SK-N-SH (cell line): ENCODE results near the gene SLC13A1. TPM values are rescaled to one million over a fixed set of nuclear protein-coding genes. Genes with fewer than 3 reads are reported as not detected.

Source experiments
- CTCF ChIA-PET: fragments of 300-600, 350-600 bp; formaldehyde crosslinking; extraction: SDS; loops from one replicate; lab custom pipeline; 2021; lab: Yijun Ruan, JAX
- POLR2A ChIA-PET: fragments of 350-600 bp; sonication (Branson Sonifier 250); formaldehyde crosslinking; extraction: SDS; loops from one replicate; lab custom pipeline; 2020; ENCODE audit warnings: antibody characterized with exemption, inconsistent platforms; lab: Yijun Ruan, JAX
- DNase-seq: peaks from one replicate; pipeline ENCODE4 v3.0.0; 2012
- H2AFZ ChIP-seq: fragments of 200-600 bp; sonication (generic); 2 replicates; pipeline ENCODE4 v1.8.1; 2016; ENCODE audit warnings: antibody characterized with exemption, mild to moderate bottlenecking, low read depth
- H3F3A ChIP-seq: fragments of 200-600 bp; sonication (generic); replicated peaks from 2 replicates; pipeline ENCODE3; 2016; ENCODE audit warnings: antibody characterized with exemption, mild to moderate bottlenecking; ENCODE audit not compliant: insufficient read depth
- H3K27ac ChIP-seq, 2 experiments: fragments of 200-500 bp in 1 of 2; fragments of 200-600 bp in 1 of 2; sonication (Bioruptor generic) in 1 of 2; sonication (generic), shearing (Covaris generic) in 1 of 2; 2 replicates each; pipeline versions ENCODE4 v1.5.1 to v1.6.1; 2014 to 2016; ENCODE audit warnings: low read depth in 2 of 2, inconsistent platforms in 1 of 2, low read length in 1 of 2, mild to moderate bottlenecking in 1 of 2, mixed read lengths in 1 of 2
- H3K27me3 ChIP-seq: fragments of 200-600 bp; sonication (generic), shearing (Covaris generic); 2 replicates; pipeline ENCODE4 v1.6.1; 2016; ENCODE audit warnings: mixed run types; ENCODE audit not compliant: insufficient read depth
- H3K36me3 ChIP-seq, 2 experiments: fragments of 200-500 bp in 1 of 2; fragments of 200-600 bp in 1 of 2; sonication (Bioruptor generic) in 1 of 2; sonication (generic) in 1 of 2; replicated peaks in 1 of 2; 2 replicates each; pipeline versions ENCODE3 to v1.5.1; 2014 to 2016; ENCODE audit warnings: low read length in 1 of 2, mild to moderate bottlenecking in 1 of 2; ENCODE audit not compliant: insufficient read depth in 2 of 2, control insufficient read depth in 1 of 2
- H3K4me1 ChIP-seq, 2 experiments: fragments of 200-500 bp in 1 of 2; fragments of 200-600 bp in 1 of 2; sonication (Bioruptor generic) in 1 of 2; sonication (generic), shearing (Covaris generic) in 1 of 2; 2 replicates each; pipeline versions ENCODE4 v1.5.1 to v1.6.1; 2014 to 2016; ENCODE audit warnings: low read depth in 1 of 2, low read length in 1 of 2, mixed run types in 1 of 2; ENCODE audit not compliant: insufficient read depth in 2 of 2, control insufficient read depth in 1 of 2
- H3K4me2 ChIP-seq: fragments of 200-600 bp; sonication (generic), shearing (Covaris generic); 2 replicates; pipeline ENCODE4 v1.6.1; 2017; ENCODE audit warnings: mixed run types
- H3K4me3 ChIP-seq, 2 experiments: fragments of 200-500 bp in 1 of 2; fragments of 200-600 bp in 1 of 2; sonication (Bioruptor generic) in 1 of 2; sonication (generic), shearing (Covaris generic) in 1 of 2; 2 replicates each; pipeline versions ENCODE4 v1.5.1 to v1.8.1; 2014 to 2016; ENCODE audit warnings: low read depth in 2 of 2, inconsistent platforms in 1 of 2, low read length in 1 of 2, mild to moderate bottlenecking in 1 of 2, mixed read lengths in 1 of 2, moderate library complexity in 1 of 2
- H3K79me2 ChIP-seq: fragments of 200-600 bp; sonication (generic); 2 replicates; pipeline ENCODE4 v1.8.1; 2017; ENCODE audit warnings: mild to moderate bottlenecking; ENCODE audit not compliant: insufficient read depth
- H3K9ac ChIP-seq: fragments of 200-600 bp; sonication (generic); 2 replicates; pipeline ENCODE4 v1.6.1; 2017; ENCODE audit warnings: mixed run types
- H3K9me2 ChIP-seq: fragments of 200-600 bp; sonication (generic); 2 replicates; pipeline ENCODE4 v1.6.1; 2017; ENCODE audit warnings: mixed run types
- H3K9me3 ChIP-seq: fragments of 200-600 bp; sonication (generic); 2 replicates; pipeline ENCODE4 v1.6.1; 2017; ENCODE audit warnings: mixed run types, mild to moderate bottlenecking, moderate library complexity
- H4K20me1 ChIP-seq: fragments of 200-600 bp; sonication (generic); 2 replicates; pipeline ENCODE4 v1.6.1; 2017; ENCODE audit warnings: mild to moderate bottlenecking, mixed run types; ENCODE audit not compliant: insufficient read depth
- ELF1 ChIP-seq: IDR thresholded peaks from 2 replicates; pipeline ENCODE4 v1.4.0; 2012
- EZH2phosphoT487 ChIP-seq: fragments of 200-600 bp; sonication (generic); IDR thresholded peaks from 2 replicates; pipeline ENCODE4 v1.6.1; 2017; ENCODE audit warnings: low read depth, mixed run types, mild to moderate bottlenecking, antibody characterized with exemption, moderate library complexity, borderline replicate concordance
- FOSL2 ChIP-seq: IDR thresholded peaks from 2 replicates; pipeline ENCODE4 v1.4.0; 2012; ENCODE audit warnings: low read depth, mild to moderate bottlenecking, moderate library complexity, borderline replicate concordance
- FOXJ3 ChIP-seq: sonication (generic); formaldehyde crosslinking; IDR thresholded peaks from 2 replicates; pipeline ENCODE4 v1.5.1; 2020; ENCODE audit warnings: mild to moderate bottlenecking, missing genetic modification reagents
- FOXM1 ChIP-seq: IDR thresholded peaks from 2 replicates; pipeline ENCODE4 v1.4.0; 2012; ENCODE audit warnings: low read depth, mild to moderate bottlenecking
- GABPA ChIP-seq: IDR thresholded peaks from 2 replicates; pipeline ENCODE4 v1.4.0; 2012; ENCODE audit warnings: low read depth, mild to moderate bottlenecking
- GATA2 ChIP-seq: sonication (generic); formaldehyde crosslinking; IDR thresholded peaks from 2 replicates; pipeline ENCODE4 v1.5.0; 2020; ENCODE audit warnings: mild to moderate bottlenecking, missing genetic modification reagents
- JUND ChIP-seq: IDR thresholded peaks from 2 replicates; pipeline ENCODE4 v1.4.0; 2012
- MEF2A ChIP-seq: IDR thresholded peaks from 2 replicates; pipeline ENCODE4 v1.4.0; 2012; ENCODE audit warnings: low read depth, borderline replicate concordance
- MXI1 ChIP-seq: IDR thresholded peaks from 2 replicates; pipeline ENCODE4 v1.6.1; 2012; ENCODE audit warnings: mild to moderate bottlenecking, low read depth, low read length, improper control_type of control experiment
- POLR2AphosphoS5 ChIP-seq: IDR thresholded peaks from 2 replicates; pipeline ENCODE4 v1.6.1; 2012; ENCODE audit warnings: low read depth, low read length
- RAD21 ChIP-seq: IDR thresholded peaks from 2 replicates; pipeline ENCODE4 v1.6.1; 2012; ENCODE audit warnings: mild to moderate bottlenecking, low read length
- RCOR1 ChIP-seq: fragments of 150-350 bp; IDR thresholded peaks from 2 replicates; pipeline ENCODE4 v1.6.1; 2017; ENCODE audit warnings: antibody characterized with exemption, low read length
- RXRA ChIP-seq: IDR thresholded peaks from 2 replicates; pipeline ENCODE4 v1.4.0; 2012; ENCODE audit warnings: low read depth, mild to moderate bottlenecking, borderline replicate concordance
- SMC3 ChIP-seq: IDR thresholded peaks from 2 replicates; pipeline ENCODE4 v1.6.1; 2012; ENCODE audit warnings: low read depth, low read length, improper control_type of control experiment
- TAF1 ChIP-seq: IDR thresholded peaks from 2 replicates; pipeline ENCODE4 v1.6.1; 2012; ENCODE audit warnings: low read depth, mild to moderate bottlenecking, low read length, moderate library complexity, borderline replicate concordance
- WGBS: methylation state at CpG from one replicate; pipeline ENCODE4 v1.1.6; 2017; ENCODE audit warnings: low lambda C conversion rate; 5-methylcytosine and 5-hydroxymethylcytosine counted together
- polyA plus RNA-seq, 3 experiments: library from polyadenylated mRNA; depleted of rRNA; stranded (reverse); fragments of >200 nt; gene quantifications; 2 replicates each; pipeline ENCODE4 v1.2.3, GENCODE V29; 2012
- TF ChIP-seq, protein P1 (sequence below): IDR thresholded peaks from 2 replicates; pipeline ENCODE4 v1.4.0; 2012; ENCODE audit warnings: low read depth
- TF ChIP-seq, protein P2 (sequence below): IDR thresholded peaks from 2 replicates; pipeline ENCODE4 v1.4.0; 2012; ENCODE audit warnings: low read depth, borderline replicate concordance
- TF ChIP-seq, protein P3 (sequence below): IDR thresholded peaks from 2 replicates; pipeline ENCODE4 v1.4.0; 2012; ENCODE audit warnings: low read depth, borderline replicate concordance

SLC13A1 gene
- polyA plus RNA-seq, 1 of the 3 experiments (the other 2 are of a cell fraction) = not detected

DNA sequence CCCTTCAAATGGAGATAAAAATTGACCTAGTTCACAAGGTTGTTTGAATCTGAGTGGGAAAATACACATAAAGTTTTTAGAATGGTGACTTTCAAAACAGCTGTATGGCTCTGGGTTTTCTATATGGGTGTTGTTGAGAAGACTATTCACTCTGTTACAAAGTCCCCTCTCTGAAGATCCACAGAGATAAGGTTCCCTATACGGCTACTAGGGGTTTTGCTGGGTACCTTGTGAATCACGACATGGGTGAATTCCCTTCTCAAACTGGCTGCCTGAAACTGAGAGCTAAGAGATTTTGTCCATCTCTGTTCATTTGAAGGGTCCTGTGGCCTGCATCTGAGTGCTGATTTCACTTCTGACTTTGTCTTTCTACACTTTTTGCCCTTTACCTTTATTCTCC, 11.8 kb upstream of the SLC13A1 start:
- Histone ChIP-seq H3K9me2 (no peaks in the 10 kb centered on the region), H2AFZ (no peak overlapping the region), H3K4me3 (no peak overlapping the region), H3K27ac (no peak overlapping the region), H3K4me1 (no peaks in the 10 kb centered on the region), H3K4me2 (no peak overlapping the region), H4K20me1 (no peaks in the 10 kb centered on the region), H3K9me3 (no peaks in the 10 kb centered on the region), H3K79me2 (no peaks in the 10 kb centered on the region), H3K36me3 (no peaks in the 10 kb centered on the region), H3F3A (no peaks in the 10 kb centered on the region), H3K9ac (no peak overlapping the region), H3K27me3 (no peaks in the 10 kb centered on the region)
- ChIA-PET CTCF (interaction anchor here (1.2 to 5.0 kb wide), 2 partner anchors 144 to 155 kb away, joined by 3 to 90 read pairs; no protein-coding TSS in a partner anchor), POLR2A (no interaction called here)
- TF ChIP-seq FOXM1 = no peak
- TF ChIP-seq GABPA = no peak
- TF ChIP-seq RAD21 = no peak
- TF ChIP-seq SMC3 = no peak
- DNase-seq = no peak
- 53% methylated on average over 2 of the region's 2 CpGs for WGBS

DNA sequence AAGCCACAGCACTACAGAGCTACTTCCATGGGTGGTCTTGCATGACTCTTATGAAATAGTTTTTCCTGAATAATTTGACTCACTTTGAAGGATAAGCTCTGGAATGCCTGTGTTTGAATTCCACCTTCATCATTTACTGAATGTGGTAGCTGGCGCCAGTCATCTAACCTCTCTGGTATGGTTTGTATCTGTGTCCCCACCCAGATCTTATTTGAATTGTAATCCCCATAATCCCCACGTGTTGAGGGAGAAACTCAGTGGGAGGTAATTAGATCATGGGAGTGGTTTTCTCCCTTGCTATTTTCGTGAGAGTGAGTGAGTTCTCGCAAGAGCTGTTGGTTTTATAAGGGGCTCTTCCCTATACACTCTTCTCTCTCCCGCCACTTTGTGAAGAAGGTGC, 11.2 kb upstream of the SLC13A1 start:
- H3K9ac ChIP-seq = no peak overlapping the region
- H3K36me3 ChIP-seq = no peaks in the 10 kb centered on the region
- no peak overlapping the region for H3K27ac ChIP-seq
- H3K79me2 ChIP-seq = no peaks in the 10 kb centered on the region
- TF ChIP-seq POLR2AphosphoS5 (no peak), TAF1 (no peak), RCOR1 (no peak), GABPA (no peak), MEF2A (no peak), MXI1 (no peak), RXRA (no peak), JUND (no peak), ELF1 (no peak), FOSL2 (no peak), FOXM1 (no peak), GATA2 (CRISPR knock-in tag) (no peak), EZH2phosphoT487 (no peak), FOXJ3 (CRISPR knock-in tag) (no peak), RAD21 (no peak), SMC3 (no peak)
- TF ChIP-seq, protein P1, sequence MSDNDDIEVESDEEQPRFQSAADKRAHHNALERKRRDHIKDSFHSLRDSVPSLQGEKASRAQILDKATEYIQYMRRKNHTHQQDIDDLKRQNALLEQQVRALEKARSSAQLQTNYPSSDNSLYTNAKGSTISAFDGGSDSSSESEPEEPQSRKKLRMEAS = no peak
- TF ChIP-seq, protein P2, sequence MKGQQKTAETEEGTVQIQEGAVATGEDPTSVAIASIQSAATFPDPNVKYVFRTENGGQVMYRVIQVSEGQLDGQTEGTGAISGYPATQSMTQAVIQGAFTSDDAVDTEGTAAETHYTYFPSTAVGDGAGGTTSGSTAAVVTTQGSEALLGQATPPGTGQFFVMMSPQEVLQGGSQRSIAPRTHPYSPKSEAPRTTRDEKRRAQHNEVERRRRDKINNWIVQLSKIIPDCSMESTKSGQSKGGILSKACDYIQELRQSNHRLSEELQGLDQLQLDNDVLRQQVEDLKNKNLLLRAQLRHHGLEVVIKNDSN = no peak
- TF ChIP-seq, protein P3, sequence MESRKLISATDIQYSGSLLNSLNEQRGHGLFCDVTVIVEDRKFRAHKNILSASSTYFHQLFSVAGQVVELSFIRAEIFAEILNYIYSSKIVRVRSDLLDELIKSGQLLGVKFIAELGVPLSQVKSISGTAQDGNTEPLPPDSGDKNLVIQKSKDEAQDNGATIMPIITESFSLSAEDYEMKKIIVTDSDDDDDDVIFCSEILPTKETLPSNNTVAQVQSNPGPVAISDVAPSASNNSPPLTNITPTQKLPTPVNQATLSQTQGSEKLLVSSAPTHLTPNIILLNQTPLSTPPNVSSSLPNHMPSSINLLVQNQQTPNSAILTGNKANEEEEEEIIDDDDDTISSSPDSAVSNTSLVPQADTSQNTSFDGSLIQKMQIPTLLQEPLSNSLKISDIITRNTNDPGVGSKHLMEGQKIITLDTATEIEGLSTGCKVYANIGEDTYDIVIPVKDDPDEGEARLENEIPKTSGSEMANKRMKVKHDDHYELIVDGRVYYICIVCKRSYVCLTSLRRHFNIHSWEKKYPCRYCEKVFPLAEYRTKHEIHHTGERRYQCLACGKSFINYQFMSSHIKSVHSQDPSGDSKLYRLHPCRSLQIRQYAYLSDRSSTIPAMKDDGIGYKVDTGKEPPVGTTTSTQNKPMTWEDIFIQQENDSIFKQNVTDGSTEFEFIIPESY = no peak
- no peaks in the 10 kb centered on the region for H3F3A ChIP-seq
- H3K27me3 ChIP-seq = no peaks in the 10 kb centered on the region
- DNase-seq = no peak
- no peaks in the 10 kb centered on the region for H3K9me2 ChIP-seq
- no peak overlapping the region for H2AFZ ChIP-seq
- H3K4me1 ChIP-seq = no peaks in the 10 kb centered on the region
- H4K20me1 ChIP-seq = no peaks in the 10 kb centered on the region
- WGBS = 47% methylated on average over 5 of the region's 5 CpGs
- ChIA-PET POLR2A (interaction anchor here (1.5 kb wide), 1 partner anchor 156 kb away, joined by 3 read pairs; no protein-coding TSS in a partner anchor), CTCF (interaction anchor here (1.2 to 5.0 kb wide), 2 partner anchors 144 to 155 kb away, joined by 3 to 90 read pairs; no protein-coding TSS in a partner anchor)
- no peak overlapping the region for H3K4me2 ChIP-seq
- no peaks in the 10 kb centered on the region for H3K9me3 ChIP-seq
- H3K4me3 ChIP-seq = no peak overlapping the region
